ENCODE data around the gene KLHDC7A. TPM values are rescaled to one million over a fixed set of nuclear protein-coding genes. Genes with fewer than 3 reads are reported as not detected.
"Not testable (repeated sequence)": the region's sequence is repeated elsewhere in the genome, so short reads cannot be mapped to it uniquely, and the experiment has no call there.

The KLHDC7A gene
- total and polyA plus RNA-seq, 2 donors, result 0.05 to 0.14 TPM

- Histone ChIP-seq H3K36me3 (ENCODE audit: control insufficient read depth in 2 of 2, insufficient read depth in 2 of 2, low read length in 1 of 2) (no peaks in the 10 kb centered on the region), H3K27me3 (ENCODE audit: control insufficient read depth in 2 of 2, insufficient read depth in 1 of 2, low read length in 1 of 2) (no peaks in the 10 kb centered on the region), H3K9me3 (ENCODE audit: control insufficient read depth in 2 of 2, insufficient read depth in 1 of 2, low read length in 1 of 2) (no peaks in the 10 kb centered on the region), H3K27ac (ENCODE audit: low read depth in 1 of 2, low read length in 1 of 2) (no peak overlapping the region), H3K4me3 (ENCODE audit: low read length in 2 of 2) (no peak overlapping the region), H3K4me1 (ENCODE audit: control insufficient read depth in 2 of 2, insufficient read depth in 2 of 2, low read length in 2 of 2) (no peaks in the 10 kb centered on the region)
- DNase-seq (ENCODE audit: low read depth in 6 of 9, low spot score in 9 of 9), result no peak
- WGBS, result 35% methylated on average over 4 of the region's 4 CpGs
Observed at GRCh38 chr1:18448889-18449288, 31.8 kb upstream of the KLHDC7A start.

DNA sequence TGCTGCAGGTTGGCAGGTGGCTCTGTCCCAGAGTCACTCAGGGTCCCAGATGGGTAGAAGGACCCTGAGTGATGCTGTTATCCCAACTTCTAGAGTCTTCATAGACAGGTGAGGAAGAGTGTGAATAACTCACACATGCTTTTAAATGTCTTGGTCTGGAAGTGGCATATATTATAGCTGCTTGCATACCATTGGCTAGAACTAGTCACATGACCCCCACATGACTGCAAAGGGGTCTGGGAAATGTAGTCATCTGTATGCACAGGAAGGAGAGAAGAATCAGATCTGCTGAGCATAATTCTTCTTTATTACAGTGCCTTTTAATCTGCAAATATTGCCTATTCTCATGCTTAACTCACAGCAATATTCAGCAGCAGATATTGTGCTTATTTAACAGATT is 28.2 kb upstream of the KLHDC7A start:
- Histone ChIP-seq H3K4me3 (ENCODE audit: low read length in 2 of 2) (no peak overlapping the region), H3K27me3 (ENCODE audit: control insufficient read depth in 2 of 2, insufficient read depth in 1 of 2, low read length in 1 of 2) (no peaks in the 10 kb centered on the region), H3K36me3 (ENCODE audit: control insufficient read depth in 2 of 2, insufficient read depth in 2 of 2, low read length in 1 of 2) (no peaks in the 10 kb centered on the region), H3K4me1 (ENCODE audit: control insufficient read depth in 2 of 2, insufficient read depth in 2 of 2, low read length in 2 of 2) (no peaks in the 10 kb centered on the region), H3K27ac (ENCODE audit: low read depth in 1 of 2, low read length in 1 of 2) (no peak overlapping the region), H3K9me3 (ENCODE audit: control insufficient read depth in 2 of 2, insufficient read depth in 1 of 2, low read length in 1 of 2) (no peaks in the 10 kb centered on the region)
- DNase-seq (ENCODE audit: low read depth in 6 of 9, low spot score in 9 of 9), result peak; percentile 8 to 50 (median 20)

GRCh38 chr1:18458133-18459092 is 22.3 kb upstream of the KLHDC7A start:
- Histone ChIP-seq H3K27me3 (ENCODE audit: control insufficient read depth in 2 of 2, insufficient read depth in 1 of 2, low read length in 1 of 2) (no peaks in the 10 kb centered on the region), H3K4me1 (ENCODE audit: control insufficient read depth in 2 of 2, insufficient read depth in 2 of 2, low read length in 2 of 2) (no peaks in the 10 kb centered on the region), H3K27ac (ENCODE audit: low read depth in 1 of 2, low read length in 1 of 2) (no peak overlapping the region), H3K36me3 (ENCODE audit: control insufficient read depth in 2 of 2, insufficient read depth in 2 of 2, low read length in 1 of 2) (no peaks in the 10 kb centered on the region), H3K9me3 (ENCODE audit: control insufficient read depth in 2 of 2, insufficient read depth in 1 of 2, low read length in 1 of 2) (no peaks in the 10 kb centered on the region), H3K4me3 (ENCODE audit: low read length in 2 of 2) (no peak overlapping the region)
- WGBS, result 79% methylated on average over 15 of the region's 15 CpGs
- no peak for DNase-seq (ENCODE audit: low read depth in 6 of 9, low spot score in 9 of 9)

DNA sequence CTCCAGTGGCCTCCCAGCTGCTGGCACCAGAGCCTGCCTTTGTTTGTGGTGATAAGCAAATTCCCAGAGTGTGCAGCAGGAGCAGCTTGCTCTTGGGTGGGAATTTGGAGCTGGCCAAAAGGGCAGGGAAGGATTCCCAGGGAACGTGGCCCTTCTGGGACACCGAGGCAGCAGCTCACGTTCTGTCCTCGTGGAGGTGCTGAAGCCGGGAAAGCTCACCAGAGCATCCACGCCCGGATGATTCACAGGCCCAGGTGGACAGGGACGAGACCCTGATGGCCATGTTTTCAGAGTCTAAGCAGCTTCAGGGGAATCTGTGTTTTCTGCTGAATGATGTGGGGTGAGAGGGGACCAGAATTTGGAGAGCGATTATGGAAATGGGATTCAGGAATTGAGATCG is 19.1 kb upstream of the KLHDC7A start:
- Histone ChIP-seq H3K27me3 (ENCODE audit: control insufficient read depth in 2 of 2, insufficient read depth in 1 of 2, low read length in 1 of 2) (no peaks in the 10 kb centered on the region), H3K4me1 (ENCODE audit: control insufficient read depth in 2 of 2, insufficient read depth in 2 of 2, low read length in 2 of 2) (no peaks in the 10 kb centered on the region), H3K36me3 (ENCODE audit: control insufficient read depth in 2 of 2, insufficient read depth in 2 of 2, low read length in 1 of 2) (no peaks in the 10 kb centered on the region), H3K27ac (ENCODE audit: low read depth in 1 of 2, low read length in 1 of 2) (no peak overlapping the region), H3K4me3 (ENCODE audit: low read length in 2 of 2) (no peak overlapping the region), H3K9me3 (ENCODE audit: control insufficient read depth in 2 of 2, insufficient read depth in 1 of 2, low read length in 1 of 2) (no peaks in the 10 kb centered on the region)
- DNase-seq (ENCODE audit: low read depth in 6 of 9, low spot score in 9 of 9), result no peak
- 92% methylated on average over 10 of the region's 10 CpGs for WGBS

- not testable (repeated sequence) for H3K4me1 ChIP-seq (ENCODE audit: control insufficient read depth in 2 of 2, insufficient read depth in 2 of 2, low read length in 2 of 2); H3K4me3 ChIP-seq (ENCODE audit: low read length in 2 of 2); H3K27ac ChIP-seq (ENCODE audit: low read depth in 1 of 2, low read length in 1 of 2); H3K36me3 ChIP-seq (ENCODE audit: control insufficient read depth in 2 of 2, insufficient read depth in 2 of 2, low read length in 1 of 2); H3K27me3 ChIP-seq (ENCODE audit: control insufficient read depth in 2 of 2, insufficient read depth in 1 of 2, low read length in 1 of 2); DNase-seq (ENCODE audit: low read depth in 6 of 9, low spot score in 9 of 9); H3K9me3 ChIP-seq (ENCODE audit: control insufficient read depth in 2 of 2, insufficient read depth in 1 of 2, low read length in 1 of 2)
- WGBS, result 91% methylated on average over 5 of the region's 5 CpGs
Observed at GRCh38 chr1:18462517-18462916, 18.2 kb upstream of the KLHDC7A start.

DNA sequence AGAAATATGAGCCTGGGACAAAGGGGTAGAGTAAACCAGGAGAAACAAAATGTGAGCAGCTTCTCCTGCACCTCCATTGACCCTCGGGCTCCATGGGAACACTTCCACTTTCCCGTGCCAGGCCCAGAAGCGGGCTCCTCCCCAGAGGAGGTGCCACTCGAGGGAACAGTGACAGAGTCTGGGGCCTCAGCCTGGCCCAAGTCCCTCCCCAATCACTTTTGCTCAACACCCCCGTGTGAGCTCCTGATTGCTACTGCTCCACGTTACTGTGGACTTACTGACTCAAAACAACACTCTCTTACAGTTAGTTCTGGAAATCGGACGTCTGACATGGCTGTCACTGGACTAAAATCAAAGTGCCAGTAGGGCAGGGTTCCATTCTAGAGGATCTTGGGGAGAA is 17.7 kb upstream of the KLHDC7A start:
- Histone ChIP-seq H3K4me3 (ENCODE audit: low read length in 2 of 2) (no peak overlapping the region), H3K36me3 (ENCODE audit: control insufficient read depth in 2 of 2, insufficient read depth in 2 of 2, low read length in 1 of 2) (no peaks in the 10 kb centered on the region), H3K27ac (ENCODE audit: low read depth in 1 of 2, low read length in 1 of 2) (no peak overlapping the region), H3K9me3 (ENCODE audit: control insufficient read depth in 2 of 2, insufficient read depth in 1 of 2, low read length in 1 of 2) (no peaks in the 10 kb centered on the region), H3K27me3 (ENCODE audit: control insufficient read depth in 2 of 2, insufficient read depth in 1 of 2, low read length in 1 of 2) (no peaks in the 10 kb centered on the region), H3K4me1 (ENCODE audit: control insufficient read depth in 2 of 2, insufficient read depth in 2 of 2, low read length in 2 of 2) (no peaks in the 10 kb centered on the region)
- WGBS, result 80% methylated on average over 8 of the region's 8 CpGs
- no peak for DNase-seq (ENCODE audit: low read depth in 6 of 9, low spot score in 9 of 9)

GRCh38 chr1:18463984-18464664 is 16.6 kb upstream of the KLHDC7A start:
- H3K27ac ChIP-seq (ENCODE audit: low read depth in 1 of 2, low read length in 1 of 2), result no peak overlapping the region
- DNase-seq (ENCODE audit: low read depth in 6 of 9, low spot score in 9 of 9), result no peak
- 95% methylated on average over 6 of the region's 6 CpGs for WGBS

GRCh38 chr1:18464665-18465050 is 16.1 kb upstream of the KLHDC7A start:
- WGBS, result 85% methylated on average over 8 of the region's 8 CpGs
- H3K9me3 ChIP-seq (ENCODE audit: control insufficient read depth in 2 of 2, insufficient read depth in 1 of 2, low read length in 1 of 2), result no peaks in the 10 kb centered on the region
- H3K36me3 ChIP-seq (ENCODE audit: control insufficient read depth in 2 of 2, insufficient read depth in 2 of 2, low read length in 1 of 2), result no peaks in the 10 kb centered on the region
- H3K27ac ChIP-seq (ENCODE audit: low read depth in 1 of 2, low read length in 1 of 2), result no peak overlapping the region
- no peak for DNase-seq (ENCODE audit: low read depth in 6 of 9, low spot score in 9 of 9)
- H3K4me1 ChIP-seq (ENCODE audit: control insufficient read depth in 2 of 2, insufficient read depth in 2 of 2, low read length in 2 of 2), result no peaks in the 10 kb centered on the region
- no peaks in the 10 kb centered on the region for H3K27me3 ChIP-seq (ENCODE audit: control insufficient read depth in 2 of 2, insufficient read depth in 1 of 2, low read length in 1 of 2)
- H3K4me3 ChIP-seq (ENCODE audit: low read length in 2 of 2), result no peak overlapping the region

More at GRCh38 chr1:18463984-18464664, 16.6 kb upstream of the KLHDC7A start:
- Histone ChIP-seq H3K4me1 (ENCODE audit: control insufficient read depth in 2 of 2, insufficient read depth in 2 of 2, low read length in 2 of 2) (no peaks in the 10 kb centered on the region), H3K27me3 (ENCODE audit: control insufficient read depth in 2 of 2, insufficient read depth in 1 of 2, low read length in 1 of 2) (no peaks in the 10 kb centered on the region), H3K4me3 (ENCODE audit: low read length in 2 of 2) (no peak overlapping the region), H3K36me3 (ENCODE audit: control insufficient read depth in 2 of 2, insufficient read depth in 2 of 2, low read length in 1 of 2) (no peaks in the 10 kb centered on the region), H3K9me3 (ENCODE audit: control insufficient read depth in 2 of 2, insufficient read depth in 1 of 2, low read length in 1 of 2) (no peaks in the 10 kb centered on the region)

GRCh38 chr1:18466676-18467075 is 14.1 kb upstream of the KLHDC7A start:
- Histone ChIP-seq H3K4me1 (ENCODE audit: control insufficient read depth in 2 of 2, insufficient read depth in 2 of 2, low read length in 2 of 2) (no peaks in the 10 kb centered on the region), H3K27ac (ENCODE audit: low read depth in 1 of 2, low read length in 1 of 2) (no peak overlapping the region), H3K9me3 (ENCODE audit: control insufficient read depth in 2 of 2, insufficient read depth in 1 of 2, low read length in 1 of 2) (no peaks in the 10 kb centered on the region), H3K27me3 (ENCODE audit: control insufficient read depth in 2 of 2, insufficient read depth in 1 of 2, low read length in 1 of 2) (no peaks in the 10 kb centered on the region), H3K4me3 (ENCODE audit: low read length in 2 of 2) (no peak overlapping the region), H3K36me3 (ENCODE audit: control insufficient read depth in 2 of 2, insufficient read depth in 2 of 2, low read length in 1 of 2) (no peaks in the 10 kb centered on the region)
- 82% methylated on average over 7 of the region's 7 CpGs for WGBS
- DNase-seq (ENCODE audit: low read depth in 6 of 9, low spot score in 9 of 9), result no peak

Data from thymus (tissue), 11 donors.